Caco-2 (cell line): ENCODE data around the gene CASP10. TPM values are rescaled to one million over a fixed set of nuclear protein-coding genes. Genes with fewer than 3 reads are reported as not detected.

Experiments used
- BruUV-seq: library from RNA; stranded (reverse); fragments of 400-500 nt; replicated peaks from 2 replicates; lab custom pipeline; 2021; lab: Mats Ljungman, UMichigan
- CTCF ChIA-PET: fragments of 300-600 bp; sonication (Branson Sonifier 250); formaldehyde crosslinking; loops from one replicate; lab custom pipeline; 2022; ENCODE audit warnings: antibody characterized with exemption; lab: Charles Lee
- POLR2A ChIA-PET: fragments of 300-600 bp; sonication (Branson Sonifier 250); formaldehyde crosslinking; loops from one replicate; lab custom pipeline; 2022; ENCODE audit warnings: antibody characterized with exemption; lab: Charles Lee
- DNase-seq, 2 experiments: peaks; one replicate each; pipeline versions ENCODE4 v3.0.0 to v3.0.0-alpha.2; 2020 to 2022
- H3K27me3 ChIP-seq: replicated peaks from 2 replicates; pipeline ENCODE4 v1.6.0; 2011; ENCODE audit warnings: low read length; ENCODE audit not compliant: control insufficient read depth, insufficient read depth
- H3K36me3 ChIP-seq: 2 replicates; pipeline ENCODE4 v1.5.1; 2011; ENCODE audit warnings: low read length; ENCODE audit not compliant: control insufficient read depth, insufficient read depth
- H3K4me1 ChIP-seq: fragments of 250-450 bp; sonication (Bioruptor Pico); 2 replicates; pipeline ENCODE4 v1.5.1; 2020; ENCODE audit warnings: mild to moderate bottlenecking
- H3K4me3 ChIP-seq: 2 replicates; pipeline ENCODE4 v1.5.1; 2011; ENCODE audit warnings: low read depth, mild to moderate bottlenecking, control low read depth, low read length
- H3K9me3 ChIP-seq: fragments of 250-450 bp; sonication (Bioruptor Pico); 2 replicates; pipeline ENCODE4 v1.5.1; 2020; ENCODE audit warnings: mild to moderate bottlenecking, moderate library complexity
- H3K27ac Mint-ChIP-seq: one replicate; pipeline ENCODE4 v1.8.0; 2022; ENCODE audit warnings: mixed read lengths; ENCODE audit not compliant: unreplicated experiment
- H3K27me3 Mint-ChIP-seq: one replicate; pipeline ENCODE4 v1.8.0; 2022; ENCODE audit warnings: mixed read lengths; ENCODE audit not compliant: insufficient read depth, unreplicated experiment
- H3K36me3 Mint-ChIP-seq: one replicate; pipeline ENCODE4 v1.8.0; 2022; ENCODE audit warnings: mild to moderate bottlenecking, mixed read lengths; ENCODE audit not compliant: insufficient read depth, unreplicated experiment
- H3K4me1 Mint-ChIP-seq: one replicate; pipeline ENCODE4 v1.8.0; 2022; ENCODE audit warnings: low read depth, mixed read lengths; ENCODE audit not compliant: unreplicated experiment
- H3K4me3 Mint-ChIP-seq: one replicate; pipeline ENCODE4 v1.8.0; 2022; ENCODE audit warnings: mild to moderate bottlenecking, moderate library complexity, mixed read lengths; ENCODE audit not compliant: unreplicated experiment
- H3K9me3 Mint-ChIP-seq: one replicate; pipeline ENCODE4 v1.8.0; 2022; ENCODE audit warnings: mixed read lengths; ENCODE audit not compliant: unreplicated experiment
- intact Hi-C: fragments of 100-400 bp; cut with micrococcal nuclease; formaldehyde crosslinking; loops from one replicate; pipeline ENCODE4 v1.10.0; 2022; ENCODE audit not compliant: unreplicated experiment
- total RNA-seq: library from RNA; stranded (reverse); gene quantifications from 2 replicates; pipeline ENCODE4 v1.2.3, GENCODE V29; 2022
- TF ChIP-seq, protein P1 (sequence below), 2 experiments: fragments of 200-600 bp in 1 of 2; IDR thresholded peaks; 1 replicate in 1 of 2; 2 replicates in 1 of 2; pipeline versions ENCODE4 v1.5.1 to v1.8.0; 2011 to 2022; ENCODE audit warnings: antibody characterized with exemption in 1 of 2, control low read depth in 1 of 2, inconsistent platforms in 1 of 2, low read depth in 1 of 2, low read length in 1 of 2, mild to moderate bottlenecking in 1 of 2, moderate library complexity in 1 of 2; ENCODE audit not compliant: insufficient read depth in 1 of 2, severe bottlenecking in 1 of 2, unreplicated experiment in 1 of 2

The CASP10 gene
- total RNA-seq, 1 experiment from 2014 or later = 5.8 TPM

DNA sequence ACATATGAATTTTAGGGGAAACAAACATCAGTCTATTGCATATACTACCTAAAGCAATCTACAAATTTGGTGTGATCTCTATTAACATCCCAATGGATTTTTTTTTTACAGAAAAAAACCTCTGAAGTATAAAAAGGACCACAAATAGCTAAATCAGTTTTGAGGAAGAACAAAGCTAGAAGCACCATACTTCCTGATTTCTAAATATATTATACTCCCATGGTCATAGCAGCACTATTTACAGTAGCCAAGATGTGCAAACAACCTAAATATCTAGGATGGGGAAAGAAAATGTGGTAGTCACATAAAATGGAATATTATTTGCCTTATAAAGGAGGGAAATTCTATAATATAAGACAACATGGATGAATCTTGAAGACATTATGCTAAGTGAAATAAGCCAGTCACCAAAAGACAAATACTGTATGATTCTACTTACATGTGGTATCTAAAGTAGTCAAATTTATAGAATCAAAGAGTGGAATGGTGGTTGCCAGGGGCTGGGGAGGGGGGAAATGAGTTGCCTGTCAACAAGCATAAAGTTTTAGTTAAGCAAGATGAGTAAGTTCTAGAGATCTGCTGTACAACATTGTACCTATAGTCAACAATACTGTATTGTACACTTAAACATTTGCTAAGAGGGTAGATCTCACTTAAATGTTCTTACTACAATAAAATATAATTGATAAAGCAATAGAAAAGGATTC, 59.8 kb downstream of the CASP10 start:
- no peak for DNase-seq
- no peaks in the 10 kb centered on the region for H3K4me1 Mint-ChIP-seq
- H3K27ac Mint-ChIP-seq = no peak overlapping the region
- BruUV-seq = no TSS peak
- TF ChIP-seq, protein P1, sequence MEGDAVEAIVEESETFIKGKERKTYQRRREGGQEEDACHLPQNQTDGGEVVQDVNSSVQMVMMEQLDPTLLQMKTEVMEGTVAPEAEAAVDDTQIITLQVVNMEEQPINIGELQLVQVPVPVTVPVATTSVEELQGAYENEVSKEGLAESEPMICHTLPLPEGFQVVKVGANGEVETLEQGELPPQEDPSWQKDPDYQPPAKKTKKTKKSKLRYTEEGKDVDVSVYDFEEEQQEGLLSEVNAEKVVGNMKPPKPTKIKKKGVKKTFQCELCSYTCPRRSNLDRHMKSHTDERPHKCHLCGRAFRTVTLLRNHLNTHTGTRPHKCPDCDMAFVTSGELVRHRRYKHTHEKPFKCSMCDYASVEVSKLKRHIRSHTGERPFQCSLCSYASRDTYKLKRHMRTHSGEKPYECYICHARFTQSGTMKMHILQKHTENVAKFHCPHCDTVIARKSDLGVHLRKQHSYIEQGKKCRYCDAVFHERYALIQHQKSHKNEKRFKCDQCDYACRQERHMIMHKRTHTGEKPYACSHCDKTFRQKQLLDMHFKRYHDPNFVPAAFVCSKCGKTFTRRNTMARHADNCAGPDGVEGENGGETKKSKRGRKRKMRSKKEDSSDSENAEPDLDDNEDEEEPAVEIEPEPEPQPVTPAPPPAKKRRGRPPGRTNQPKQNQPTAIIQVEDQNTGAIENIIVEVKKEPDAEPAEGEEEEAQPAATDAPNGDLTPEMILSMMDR (IDR thresholded peaks at IDR 0.05; ENCODE audit: insufficient read depth in 1 of 2, low read depth in 1 of 2, low read length in 1 of 2, severe bottlenecking in 1 of 2, unreplicated experiment in 1 of 2) = no peak
- intact Hi-C loops = no loop called here
- no peaks in the 10 kb centered on the region for H3K4me1 ChIP-seq
- no peaks in the 10 kb centered on the region for H3K27me3 Mint-ChIP-seq
- POLR2A ChIA-PET = no interaction called here
- H3K9me3 ChIP-seq = peaks cover 6% of the 10 kb centered on the region
- H3K36me3 Mint-ChIP-seq = peaks cover 22% of the 10 kb centered on the region
- no peaks in the 10 kb centered on the region for H3K27me3 ChIP-seq
- no peak overlapping the region for H3K4me3 Mint-ChIP-seq
- H3K36me3 ChIP-seq = no peaks in the 10 kb centered on the region; the same call in 1 of the 2 replicates
- peaks cover 10% of the 10 kb centered on the region for H3K9me3 Mint-ChIP-seq
- CTCF ChIA-PET = interaction anchor here (1.1 kb wide), 1 partner anchor 11 kb away, joined by 4 read pairs; no protein-coding TSS in a partner anchor
- H3K4me3 ChIP-seq = no peak overlapping the region

DNA sequence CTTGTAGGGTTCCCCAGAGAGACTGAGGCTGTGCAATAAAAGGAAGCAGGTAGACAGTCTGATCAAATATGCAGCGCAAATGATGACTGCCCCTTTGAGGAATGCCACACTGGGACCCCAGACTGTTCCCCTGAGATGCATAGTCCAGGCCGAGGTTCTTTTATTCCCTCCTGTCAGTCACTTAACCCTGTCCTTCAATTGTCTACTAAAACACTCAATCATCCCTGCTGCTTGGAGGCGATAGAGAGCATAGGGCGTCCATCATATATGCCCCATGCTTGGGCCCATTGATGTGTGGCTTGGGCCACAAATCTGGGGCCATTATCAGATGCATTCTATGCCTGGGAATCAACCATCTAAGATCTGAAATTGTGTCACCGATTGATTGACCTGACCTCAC, 61.9 kb downstream of the CASP10 start:
- no peaks in the 10 kb centered on the region for H3K36me3 ChIP-seq
- CTCF ChIA-PET = interaction anchor here (0.7 kb wide), 1 partner anchor 16 kb away, joined by 3 read pairs; the partner anchor contains the start of gene CASP8
- POLR2A ChIA-PET = no interaction called here
- H3K4me3 Mint-ChIP-seq = no peak overlapping the region
- TF ChIP-seq, protein P1 (IDR thresholded peaks at IDR 0.05; ENCODE audit: insufficient read depth in 1 of 2, low read depth in 1 of 2, low read length in 1 of 2, severe bottlenecking in 1 of 2, unreplicated experiment in 1 of 2) = no peak
- H3K4me3 ChIP-seq = no peak overlapping the region
- no peaks in the 10 kb centered on the region for H3K27me3 ChIP-seq
- no TSS peak for BruUV-seq
- intact Hi-C loops = no loop called here
- H3K9me3 Mint-ChIP-seq = peaks cover 11% of the 10 kb centered on the region
- H3K9me3 ChIP-seq = peaks cover 6% of the 10 kb centered on the region
- H3K36me3 Mint-ChIP-seq = peaks cover 14% of the 10 kb centered on the region
- no peaks in the 10 kb centered on the region for H3K4me1 Mint-ChIP-seq
- DNase-seq = no peak
- H3K4me1 ChIP-seq = no peaks in the 10 kb centered on the region
- no peaks in the 10 kb centered on the region for H3K27me3 Mint-ChIP-seq
- no peak overlapping the region for H3K27ac Mint-ChIP-seq

DNA sequence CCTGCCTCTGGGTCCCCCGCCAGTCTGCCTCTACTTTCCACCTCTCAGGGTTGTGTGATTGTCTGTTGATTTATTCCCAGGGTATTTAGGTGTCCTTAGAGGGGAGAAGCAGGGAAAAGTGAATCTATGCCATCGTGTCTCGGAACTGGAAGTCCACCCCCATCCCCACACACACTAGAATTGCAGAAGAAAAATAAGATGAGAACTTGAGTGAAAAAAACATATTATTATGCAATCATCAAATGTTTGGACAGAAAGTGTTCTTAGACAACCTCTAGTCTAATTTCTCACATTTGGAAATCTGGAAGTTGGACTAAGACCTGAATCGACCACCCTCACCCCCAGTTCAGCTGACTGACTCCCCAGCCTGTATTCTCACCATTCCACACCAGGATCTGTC, 63.3 kb downstream of the CASP10 start:
- intact Hi-C loops = no loop called here
- POLR2A ChIA-PET = no interaction called here

More for the DNA sequence above, 63.3 kb downstream of the CASP10 start:
- peaks cover 4% of the 10 kb centered on the region for H3K36me3 Mint-ChIP-seq
- TF ChIP-seq, protein P1 (IDR thresholded peaks at IDR 0.05; ENCODE audit: insufficient read depth in 1 of 2, low read depth in 1 of 2, low read length in 1 of 2, severe bottlenecking in 1 of 2, unreplicated experiment in 1 of 2) = no peak
- no peak overlapping the region for H3K4me3 Mint-ChIP-seq
- Histone ChIP-seq H3K4me3 (no peak overlapping the region), H3K4me1 (no peaks in the 10 kb centered on the region), H3K27me3 (no peaks in the 10 kb centered on the region), H3K36me3 (no peaks in the 10 kb centered on the region), H3K9me3 (peaks cover 3% of the 10 kb centered on the region; the same call in 1 of the 2 replicates)
- H3K4me1 Mint-ChIP-seq = no peaks in the 10 kb centered on the region
- DNase-seq = no peak
- H3K27me3 Mint-ChIP-seq = no peaks in the 10 kb centered on the region
- CTCF ChIA-PET = no interaction called here
- no TSS peak for BruUV-seq
- no peak overlapping the region for H3K27ac Mint-ChIP-seq
- peaks cover 13% of the 10 kb centered on the region for H3K9me3 Mint-ChIP-seq
